HepG2 (cell line): ENCODE results near the gene ENPP1.

ENCODE experiments used
- EP300 ChIP-seq, 3 experiments: sonication (generic) in 1 of 3; formaldehyde crosslinking in 1 of 3; IDR thresholded peaks; 2 replicates each; pipeline versions ENCODE4 v1.5.1 to v1.6.1; 2011 to 2020; ENCODE audit warnings: low read depth in 2 of 3, low read length in 2 of 3, borderline replicate concordance in 1 of 3, improper control_type of control experiment in 1 of 3, mild to moderate bottlenecking in 1 of 3, missing genetic modification reagents in 1 of 3, moderate library complexity in 1 of 3
- PCBP1 ChIP-seq: fragments of 200-400 bp; formaldehyde crosslinking; IDR thresholded peaks from 2 replicates; pipeline ENCODE4 v1.6.1; 2017; ENCODE audit warnings: mild to moderate bottlenecking, low read depth, low read length, borderline replicate concordance
- PRDM15 ChIP-seq: sonication (generic); formaldehyde crosslinking; IDR thresholded peaks from 2 replicates; pipeline ENCODE4 v1.4.0; 2020; ENCODE audit warnings: missing genetic modification reagents
- SIN3B ChIP-seq: fragments of 150-350 bp; IDR thresholded peaks from 2 replicates; pipeline ENCODE4 v1.6.1; 2014; ENCODE audit warnings: low read length
- ZBTB21 ChIP-seq: sonication (generic); formaldehyde crosslinking; IDR thresholded peaks from 2 replicates; pipeline ENCODE4 v1.4.0; 2020; ENCODE audit warnings: missing genetic modification reagents
- ZNF205 ChIP-seq: IDR thresholded peaks from 2 replicates; pipeline ENCODE4 v1.6.1; 2018; ENCODE audit warnings: missing biosample characterization, missing genetic modification reagents
- TF ChIP-seq, protein P1 (sequence below): sonication (generic); formaldehyde crosslinking; IDR thresholded peaks from 2 replicates; pipeline ENCODE4 v1.5.0; 2020; ENCODE audit warnings: mild to moderate bottlenecking, missing genetic modification reagents, moderate library complexity
- TF ChIP-seq, protein P2 (sequence below): sonication (generic); formaldehyde crosslinking; IDR thresholded peaks from 2 replicates; pipeline ENCODE4 v1.5.1; 2020; ENCODE audit warnings: missing genetic modification reagents, mild to moderate bottlenecking, borderline replicate concordance

DNA sequence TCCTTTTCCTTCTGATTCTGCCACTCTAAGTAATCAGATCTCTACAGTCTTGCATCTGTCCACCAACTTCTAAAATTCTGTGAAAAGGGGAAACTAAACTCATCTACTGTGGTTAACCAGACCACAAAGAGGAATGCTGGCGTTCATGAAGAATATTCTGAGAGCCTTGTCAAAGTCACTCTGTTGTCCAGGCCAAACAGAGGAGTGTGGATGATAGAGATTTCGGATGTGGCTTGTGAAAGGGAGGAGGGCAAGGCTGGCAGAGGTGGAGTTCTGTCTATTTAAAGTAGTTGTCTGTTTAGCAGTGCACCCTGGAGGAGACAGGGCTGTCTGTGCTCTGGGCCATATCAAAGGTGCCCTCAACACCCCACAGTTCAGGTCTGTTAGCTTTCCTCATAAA, 109.5 kb downstream of the ENPP1 start:
- TF ChIP-seq, protein P1, sequence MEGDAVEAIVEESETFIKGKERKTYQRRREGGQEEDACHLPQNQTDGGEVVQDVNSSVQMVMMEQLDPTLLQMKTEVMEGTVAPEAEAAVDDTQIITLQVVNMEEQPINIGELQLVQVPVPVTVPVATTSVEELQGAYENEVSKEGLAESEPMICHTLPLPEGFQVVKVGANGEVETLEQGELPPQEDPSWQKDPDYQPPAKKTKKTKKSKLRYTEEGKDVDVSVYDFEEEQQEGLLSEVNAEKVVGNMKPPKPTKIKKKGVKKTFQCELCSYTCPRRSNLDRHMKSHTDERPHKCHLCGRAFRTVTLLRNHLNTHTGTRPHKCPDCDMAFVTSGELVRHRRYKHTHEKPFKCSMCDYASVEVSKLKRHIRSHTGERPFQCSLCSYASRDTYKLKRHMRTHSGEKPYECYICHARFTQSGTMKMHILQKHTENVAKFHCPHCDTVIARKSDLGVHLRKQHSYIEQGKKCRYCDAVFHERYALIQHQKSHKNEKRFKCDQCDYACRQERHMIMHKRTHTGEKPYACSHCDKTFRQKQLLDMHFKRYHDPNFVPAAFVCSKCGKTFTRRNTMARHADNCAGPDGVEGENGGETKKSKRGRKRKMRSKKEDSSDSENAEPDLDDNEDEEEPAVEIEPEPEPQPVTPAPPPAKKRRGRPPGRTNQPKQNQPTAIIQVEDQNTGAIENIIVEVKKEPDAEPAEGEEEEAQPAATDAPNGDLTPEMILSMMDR (CRISPR knock-in tag), result no peak
- TF ChIP-seq ZBTB21 (no peak), EP300 (IDR thresholded peaks at IDR 0.05; ENCODE audit: low read depth in 2 of 2, low read length in 2 of 2) (no peak), EP300 (CRISPR knock-in tag; IDR thresholded peaks at IDR 0.05; ENCODE audit: borderline replicate concordance) (no peak), ZNF205 (CRISPR knock-in tag) (no peak), PRDM15 (CRISPR knock-in tag) (no peak), PCBP1 (no peak), SIN3B (no peak)
- TF ChIP-seq, protein P2, sequence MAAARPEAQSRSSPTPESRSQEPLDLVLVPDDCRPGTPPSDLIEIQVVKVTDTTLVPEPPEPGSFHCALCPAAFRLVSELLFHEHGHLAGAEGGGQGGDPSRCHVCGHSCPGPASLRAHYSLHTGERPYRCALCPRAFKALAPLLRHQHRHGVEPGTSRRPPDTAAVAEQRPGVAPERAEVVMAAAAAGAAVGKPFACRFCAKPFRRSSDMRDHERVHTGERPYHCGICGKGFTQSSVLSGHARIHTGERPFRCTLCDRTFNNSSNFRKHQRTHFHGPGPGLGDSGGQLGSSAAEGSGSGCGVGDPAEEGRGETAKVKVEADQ (CRISPR knock-in tag), result no peak
